PC-3 (cell line): ENCODE measurements around the gene HERC3.

ENCODE experiments used
- EZH2 ChIP-seq: fragments of 300-600 bp; sonication (generic); IDR thresholded peaks from one replicate; pipeline ENCODE4 v1.6.1; 2017; ENCODE audit warnings: antibody characterized with exemption, mild to moderate bottlenecking, low read length; ENCODE audit not compliant: unreplicated experiment
- TF ChIP-seq, protein P1 (sequence below): fragments of 300-600 bp; sonication (generic); conservative IDR thresholded peaks from 2 replicates; pipeline ENCODE4 v1.5.1; 2017; ENCODE audit warnings: antibody characterized with exemption, low read depth, mild to moderate bottlenecking, low read length

DNA sequence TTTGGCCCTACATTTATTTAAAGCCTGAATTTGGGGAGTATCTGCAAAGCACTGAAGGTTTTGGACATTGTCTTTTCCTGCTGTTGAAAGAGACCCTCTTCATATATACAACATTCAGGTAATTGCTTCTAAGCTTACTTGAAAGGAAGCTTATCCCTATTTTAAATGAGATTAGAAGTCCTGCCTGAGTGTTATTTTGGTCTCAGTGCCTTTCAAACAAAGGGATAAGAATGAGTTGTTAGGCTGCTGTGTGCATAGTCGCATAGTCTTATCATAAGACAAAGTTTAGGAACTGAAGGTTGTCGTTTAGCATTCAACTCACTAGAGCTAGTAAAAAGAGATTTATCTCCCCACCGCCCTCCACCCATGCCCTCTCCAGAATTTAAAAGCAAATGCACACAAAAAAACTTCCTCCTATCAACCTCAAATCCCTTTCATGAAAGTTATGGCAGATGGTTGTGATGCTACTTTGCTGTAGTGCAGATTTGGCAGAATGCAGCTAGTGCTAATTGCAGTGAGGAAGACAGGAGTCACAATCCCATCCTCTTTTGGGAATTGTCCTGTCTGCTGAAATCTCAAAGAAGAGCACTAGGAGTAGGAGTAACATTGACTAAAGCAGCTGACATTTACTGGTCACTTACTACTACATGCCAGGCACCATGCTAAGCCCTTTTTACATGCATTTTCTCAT lies 5.8 kb downstream of the HERC3 start:
- TF ChIP-seq, protein P1, sequence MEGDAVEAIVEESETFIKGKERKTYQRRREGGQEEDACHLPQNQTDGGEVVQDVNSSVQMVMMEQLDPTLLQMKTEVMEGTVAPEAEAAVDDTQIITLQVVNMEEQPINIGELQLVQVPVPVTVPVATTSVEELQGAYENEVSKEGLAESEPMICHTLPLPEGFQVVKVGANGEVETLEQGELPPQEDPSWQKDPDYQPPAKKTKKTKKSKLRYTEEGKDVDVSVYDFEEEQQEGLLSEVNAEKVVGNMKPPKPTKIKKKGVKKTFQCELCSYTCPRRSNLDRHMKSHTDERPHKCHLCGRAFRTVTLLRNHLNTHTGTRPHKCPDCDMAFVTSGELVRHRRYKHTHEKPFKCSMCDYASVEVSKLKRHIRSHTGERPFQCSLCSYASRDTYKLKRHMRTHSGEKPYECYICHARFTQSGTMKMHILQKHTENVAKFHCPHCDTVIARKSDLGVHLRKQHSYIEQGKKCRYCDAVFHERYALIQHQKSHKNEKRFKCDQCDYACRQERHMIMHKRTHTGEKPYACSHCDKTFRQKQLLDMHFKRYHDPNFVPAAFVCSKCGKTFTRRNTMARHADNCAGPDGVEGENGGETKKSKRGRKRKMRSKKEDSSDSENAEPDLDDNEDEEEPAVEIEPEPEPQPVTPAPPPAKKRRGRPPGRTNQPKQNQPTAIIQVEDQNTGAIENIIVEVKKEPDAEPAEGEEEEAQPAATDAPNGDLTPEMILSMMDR = no peak
- no peak for TF ChIP-seq EZH2
